B cell (primary cell): ENCODE data around the gene TSC22D4. TPM values are rescaled to one million over a fixed set of nuclear protein-coding genes. Genes with fewer than 3 reads are reported as not detected.

Source experiments
- ATAC-seq: fragments of 200-7000 bp; cut with Tn5 transposase; one replicate; pipeline ENCODE4 v1.10.0; 2021; ENCODE audit warnings: low read depth, mild to moderate bottlenecking, moderate number of reproducible peaks, moderate library complexity
- CTCF ChIA-PET: fragments of 350-600 bp; sonication (Branson Sonifier 250); formaldehyde crosslinking; loops from one replicate; lab custom pipeline; 2021; ENCODE audit warnings: antibody characterized with exemption, inconsistent platforms; lab: Charles Lee
- POLR2A ChIA-PET: fragments of 350-600 bp; sonication (Branson Sonifier 250); formaldehyde crosslinking; loops from one replicate; lab custom pipeline; 2021; ENCODE audit warnings: antibody characterized with exemption; lab: Charles Lee
- DNase-seq: peaks from one replicate; pipeline ENCODE4 v3.0.0; 2013
- H2AFZ ChIP-seq: 2 replicates; pipeline ENCODE4 v1.6.1; 2012; ENCODE audit warnings: mild to moderate bottlenecking, low read depth, low read length; ENCODE audit not compliant: insufficient read depth, poor library complexity, severe bottlenecking
- H3K27ac ChIP-seq, 2 donors: 1 replicate in 1 of 2; 2 replicates in 1 of 2; pipeline ENCODE4 v1.5.1; 2012 to 2013; ENCODE audit warnings: low read length in 2 of 2, mild to moderate bottlenecking in 2 of 2, moderate library complexity in 1 of 2
- H3K27me3 ChIP-seq, 4 experiments: fragments of 200-600 bp in 1 of 4; sonication (generic) in 1 of 4; replicated peaks in 1 of 4; 1 replicate in 2 of 4; 2 replicates in 2 of 4; pipeline versions ENCODE4 v1.6.1 to v1.7.0; 2013 to 2016; ENCODE audit warnings: low read length in 3 of 4, mild to moderate bottlenecking in 2 of 4, mixed read lengths in 1 of 4, moderate library complexity in 1 of 4; ENCODE audit not compliant: insufficient read depth in 4 of 4, control insufficient read depth in 3 of 4; ENCODE audit errors: control extremely low read depth in 1 of 4
- H3K36me3 ChIP-seq, 2 experiments: replicated peaks in 1 of 2; 1 replicate in 1 of 2; 2 replicates in 1 of 2; pipeline versions ENCODE4 v1.6.1 to v1.7.1; 2013; ENCODE audit warnings: low read length in 1 of 2; ENCODE audit not compliant: insufficient read depth in 2 of 2, control insufficient read depth in 1 of 2; ENCODE audit errors: control extremely low read depth in 1 of 2, extremely low read depth in 1 of 2
- H3K4me1 ChIP-seq, 2 donors: fragments of 200-600 bp in 1 of 2; sonication (generic) in 1 of 2; 1 replicate in 1 of 2; 2 replicates in 1 of 2; pipeline versions ENCODE4 v1.5.1 to v1.6.1; 2013 to 2017; ENCODE audit warnings: low read length in 2 of 2; ENCODE audit not compliant: control insufficient read depth in 2 of 2, insufficient read depth in 2 of 2
- H3K4me2 ChIP-seq: replicated peaks from 2 replicates; pipeline ENCODE3; 2012; ENCODE audit warnings: mild to moderate bottlenecking, low read depth, low read length; ENCODE audit not compliant: poor library complexity, severe bottlenecking
- H3K4me3 ChIP-seq, 5 experiments: fragments of 200-600 bp in 1 of 5; sonication (generic) in 1 of 5; 1 replicate in 3 of 5; 2 replicates in 2 of 5; pipeline versions ENCODE4 v1.5.1 to v1.7.0; 2011 to 2016; ENCODE audit warnings: low read length in 4 of 5, mild to moderate bottlenecking in 4 of 5, low read depth in 2 of 5, control low read depth in 1 of 5, moderate library complexity in 1 of 5; ENCODE audit not compliant: insufficient read depth in 1 of 5; ENCODE audit errors: control extremely low read depth in 1 of 5, extremely low read depth in 1 of 5
- H3K79me2 ChIP-seq: fragments of 200-600 bp; sonication (generic); one replicate; pipeline ENCODE4 v1.6.0; 2016; ENCODE audit warnings: low read length; ENCODE audit not compliant: control insufficient read depth, insufficient read depth
- H3K9ac ChIP-seq: fragments of 200-600 bp; sonication (generic); 2 replicates; pipeline ENCODE4 v1.6.1; 2017; ENCODE audit warnings: mild to moderate bottlenecking, low read length, moderate library complexity
- H3K9me3 ChIP-seq, 3 donors: one replicate each; pipeline versions ENCODE4 v1.6.1 to v1.7.1; 2013; ENCODE audit warnings: low read length in 2 of 3; ENCODE audit not compliant: control insufficient read depth in 2 of 3, insufficient read depth in 1 of 3; ENCODE audit errors: control extremely low read depth in 1 of 3
- H4K20me1 ChIP-seq: 2 replicates; pipeline ENCODE4 v1.6.0; 2012; ENCODE audit warnings: mild to moderate bottlenecking, low read length; ENCODE audit not compliant: insufficient read depth, control insufficient read depth, poor library complexity, severe bottlenecking
- H3K27ac Mint-ChIP-seq: one replicate; pipeline ENCODE4 v1.8.0; 2021; ENCODE audit warnings: mixed read lengths
- H3K27me3 Mint-ChIP-seq: one replicate; pipeline ENCODE4 v1.8.0; 2021; ENCODE audit warnings: mixed read lengths
- H3K4me1 Mint-ChIP-seq: one replicate; pipeline ENCODE4 v1.8.0; 2021; ENCODE audit warnings: mixed read lengths
- H3K4me3 Mint-ChIP-seq: one replicate; pipeline ENCODE4 v1.8.0; 2021; ENCODE audit warnings: mixed read lengths
- H3K9me3 Mint-ChIP-seq: one replicate; pipeline ENCODE4 v1.8.0; 2022; ENCODE audit warnings: mixed read lengths; ENCODE audit not compliant: insufficient read depth
- EZH2 ChIP-seq: IDR thresholded peaks from 2 replicates; pipeline ENCODE4 v1.6.1; 2012; ENCODE audit warnings: borderline replicate concordance, low read depth, mild to moderate bottlenecking, moderate library complexity, low read length; ENCODE audit not compliant: insufficient read depth, poor library complexity, severe bottlenecking
- WGBS: methylation state at CpG from one replicate; pipeline ENCODE4 v1.1.5; 2013; ENCODE audit warnings: missing lambda C conversion rate; ENCODE audit not compliant: insufficient coverage; 5-methylcytosine and 5-hydroxymethylcytosine counted together
- intact Hi-C: fragments of 100-400 bp; cut with micrococcal nuclease; formaldehyde crosslinking; loops from one replicate; pipeline ENCODE4 v1.10.0; 2022
- polyA plus RNA-seq: library from polyadenylated mRNA; depleted of rRNA; stranded (reverse); fragments of >200 nt; gene quantifications from 2 replicates; pipeline ENCODE4 v1.2.3, GENCODE V29; 2012
- total RNA-seq, 2 donors: library from RNA; stranded (reverse); fragments of 120-200 nt in 1 of 2; gene quantifications; 1 replicate in 1 of 2; 2 replicates in 1 of 2; pipeline versions ENCODE4 v1.2.3 to v1.2.4, GENCODE V29; 2013 to 2022
- TF ChIP-seq, protein P1 (sequence below): fragments of 200-600 bp; IDR thresholded peaks from one replicate; pipeline ENCODE4 v1.8.0; 2022; ENCODE audit warnings: antibody characterized with exemption, mild to moderate bottlenecking

TSC22D4 gene
- total and polyA plus RNA-seq, 2 donors (not counting 1 experiment from before 2014, with no cell fraction given): 80.2 to 92.8 TPM

DNA sequence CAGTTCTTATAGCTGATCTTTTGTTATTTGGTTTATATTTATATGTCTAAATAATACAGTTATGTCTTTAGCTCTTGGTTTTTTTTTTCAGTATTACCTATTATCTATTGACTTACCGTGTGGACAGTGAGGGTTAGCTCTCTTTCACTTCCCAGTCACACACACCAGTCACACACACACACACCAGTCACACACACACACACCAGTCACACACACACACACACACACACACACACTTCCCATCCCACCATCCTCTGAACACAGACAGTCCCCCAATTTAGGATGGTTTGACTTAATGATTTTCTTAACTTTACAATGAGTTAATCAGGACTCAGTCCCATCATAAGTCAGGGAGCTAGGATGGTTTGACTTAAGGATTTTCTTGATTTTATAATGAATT is 41.1 kb upstream of the TSC22D4 start:
- TF ChIP-seq, protein P1, sequence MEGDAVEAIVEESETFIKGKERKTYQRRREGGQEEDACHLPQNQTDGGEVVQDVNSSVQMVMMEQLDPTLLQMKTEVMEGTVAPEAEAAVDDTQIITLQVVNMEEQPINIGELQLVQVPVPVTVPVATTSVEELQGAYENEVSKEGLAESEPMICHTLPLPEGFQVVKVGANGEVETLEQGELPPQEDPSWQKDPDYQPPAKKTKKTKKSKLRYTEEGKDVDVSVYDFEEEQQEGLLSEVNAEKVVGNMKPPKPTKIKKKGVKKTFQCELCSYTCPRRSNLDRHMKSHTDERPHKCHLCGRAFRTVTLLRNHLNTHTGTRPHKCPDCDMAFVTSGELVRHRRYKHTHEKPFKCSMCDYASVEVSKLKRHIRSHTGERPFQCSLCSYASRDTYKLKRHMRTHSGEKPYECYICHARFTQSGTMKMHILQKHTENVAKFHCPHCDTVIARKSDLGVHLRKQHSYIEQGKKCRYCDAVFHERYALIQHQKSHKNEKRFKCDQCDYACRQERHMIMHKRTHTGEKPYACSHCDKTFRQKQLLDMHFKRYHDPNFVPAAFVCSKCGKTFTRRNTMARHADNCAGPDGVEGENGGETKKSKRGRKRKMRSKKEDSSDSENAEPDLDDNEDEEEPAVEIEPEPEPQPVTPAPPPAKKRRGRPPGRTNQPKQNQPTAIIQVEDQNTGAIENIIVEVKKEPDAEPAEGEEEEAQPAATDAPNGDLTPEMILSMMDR: no peak
- no peak for TF ChIP-seq EZH2
- intact Hi-C loops: no loop called here
- no peak overlapping the region for H3K27ac Mint-ChIP-seq
- Histone ChIP-seq H3K4me2 (no peak overlapping the region), H3K27ac (no peak overlapping the region), H3K9me3 (no peaks in the 10 kb centered on the region), H3K4me3 (no peak overlapping the region), H3K4me1 (peaks cover 4 to 14% of the 10 kb centered on the region in 2 donors), H3K36me3 (no peaks in the 10 kb centered on the region), H4K20me1 (no peaks in the 10 kb centered on the region), H2AFZ (no peak overlapping the region), H3K9ac (no peak overlapping the region), H3K79me2 (no peaks in the 10 kb centered on the region), H3K27me3 (peaks cover 0 to 2% (median 0%) of the 10 kb centered on the region in 4 experiments)
- H3K9me3 Mint-ChIP-seq: no peaks in the 10 kb centered on the region
- ATAC-seq: no peak
- no peak overlapping the region for H3K4me3 Mint-ChIP-seq
- H3K27me3 Mint-ChIP-seq: no peaks in the 10 kb centered on the region
- ChIA-PET POLR2A (no interaction called here), CTCF (interaction anchor here (1.0 kb wide), 1 partner anchor 37 kb away, joined by 3 read pairs; no protein-coding TSS in a partner anchor)
- H3K4me1 Mint-ChIP-seq: peaks cover 7% of the 10 kb centered on the region
- no peak for DNase-seq
- no CpG with 5 or more reads among the region's 1 CpG for WGBS

DNA sequence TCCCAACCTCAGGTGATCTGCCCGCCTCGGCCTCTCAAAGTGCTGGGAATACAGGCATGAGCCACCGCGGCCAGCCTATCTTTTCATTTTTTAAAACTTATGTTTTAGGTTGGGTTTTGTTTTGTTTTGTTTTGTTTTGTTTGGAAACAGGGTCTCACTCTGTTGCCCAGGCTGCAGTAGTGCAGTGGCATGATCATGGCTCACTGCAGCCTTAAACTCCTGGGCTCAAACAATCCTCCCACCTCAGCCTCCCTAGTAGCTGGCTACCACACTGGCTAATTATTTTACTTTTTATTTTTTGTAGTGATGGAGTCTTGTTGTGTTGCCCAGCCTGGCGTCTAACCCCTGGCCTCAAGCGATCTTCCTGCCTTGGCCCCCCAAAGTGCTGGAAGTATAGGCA is 40.6 kb upstream of the TSC22D4 start:
- H3K4me3 Mint-ChIP-seq: no peak overlapping the region
- ATAC-seq (no peak), DNase-seq (no peak)
- H3K4me1 Mint-ChIP-seq: peaks cover 7% of the 10 kb centered on the region
- 100% methylated on average over 2 of the region's 6 CpGs for WGBS
- no peak overlapping the region for H3K27ac ChIP-seq
- H3K4me2 ChIP-seq: no peak overlapping the region
- H3K4me3 ChIP-seq: no peak overlapping the region
- intact Hi-C loops: no loop called here
- no peak overlapping the region for H3K27ac Mint-ChIP-seq
- no peaks in the 10 kb centered on the region for H3K9me3 ChIP-seq
- no peaks in the 10 kb centered on the region for H3K36me3 ChIP-seq
- TF ChIP-seq, protein P1: no peak
- no peak for TF ChIP-seq EZH2
- no peaks in the 10 kb centered on the region for H4K20me1 ChIP-seq
- ChIA-PET POLR2A (no interaction called here), CTCF (interaction anchor here (1.0 kb wide), 1 partner anchor 37 kb away, joined by 3 read pairs; no protein-coding TSS in a partner anchor)
- H3K27me3 Mint-ChIP-seq: no peaks in the 10 kb centered on the region
- no peak overlapping the region for H2AFZ ChIP-seq
- H3K79me2 ChIP-seq: no peaks in the 10 kb centered on the region
- H3K27me3 ChIP-seq: peaks cover 0 to 2% (median 0%) of the 10 kb centered on the region in 4 experiments
- no peak overlapping the region for H3K9ac ChIP-seq
- H3K9me3 Mint-ChIP-seq: no peaks in the 10 kb centered on the region
- H3K4me1 ChIP-seq: peaks cover 4 to 14% of the 10 kb centered on the region in 2 donors
